Body of pancreas (tissue), 4 donors: Measurements from ENCODE around the gene AGA.

ENCODE experiments used
- CTCF ChIP-seq, 7 experiments: fragments of 450-650 bp in 4 of 7; fragments of 200-600 bp in 3 of 7; sonication (generic) in 3 of 7; IDR thresholded peaks; one replicate each; pipeline ENCODE4 v1.5.1; 2016 to 2019; ENCODE audit warnings: antibody characterized with exemption in 7 of 7
- POLR2A ChIP-seq, 3 donors: fragments of 450-650 bp; IDR thresholded peaks; one replicate each; pipeline ENCODE4 v1.6.1; 2016; ENCODE audit warnings: antibody characterized with exemption in 3 of 3, mild to moderate bottlenecking in 2 of 3

- TF ChIP-seq CTCF (IDR thresholded peaks at IDR 0.05) (no peak), POLR2A (IDR thresholded peaks at IDR 0.05) (no peak)
Observed at GRCh38 chr4:177436456-177436855, 5.8 kb downstream of the AGA start.
